PC-9 (cell line): ENCODE data around the gene CCDC158. TPM values are rescaled to one million over a fixed set of nuclear protein-coding genes. Genes with fewer than 3 reads are reported as not detected.

Experiments
- BruUV-seq: library from RNA; stranded (reverse); fragments of 400-500 nt; replicated peaks from 2 replicates; lab custom pipeline; 2021; lab: Mats Ljungman, UMichigan
- CTCF ChIA-PET: fragments of 300-600 bp; sonication (Branson Sonifier 250); formaldehyde crosslinking; loops from one replicate; lab custom pipeline; 2022; ENCODE audit warnings: antibody characterized with exemption; lab: Charles Lee
- POLR2A ChIA-PET: fragments of 300-600 bp; sonication (Branson Sonifier 250); formaldehyde crosslinking; loops from one replicate; lab custom pipeline; 2022; ENCODE audit warnings: antibody characterized with exemption; ENCODE audit not compliant: unreplicated experiment; lab: Charles Lee
- DNase-seq, 2 experiments: peaks; one replicate each; pipeline versions ENCODE4 v3.0.0 to v3.0.0-alpha.2; 2015 to 2022; ENCODE audit warnings: mixed read lengths in 1 of 2
- H2AFZ ChIP-seq: fragments of 200-600 bp; sonication (generic); 2 replicates; pipeline ENCODE4 v1.8.1; 2017; ENCODE audit warnings: antibody characterized with exemption
- H3F3A ChIP-seq: fragments of 200-600 bp; sonication (generic); 2 replicates; pipeline ENCODE4 v1.8.1; 2017; ENCODE audit warnings: antibody characterized with exemption, mild to moderate bottlenecking, low read depth; ENCODE audit not compliant: insufficient read depth
- H3K27ac ChIP-seq: fragments of 200-600 bp; sonication (generic); 2 replicates; pipeline ENCODE4 v1.6.1; 2016; ENCODE audit warnings: mixed run types
- H3K27me3 ChIP-seq: fragments of 200-600 bp; sonication (generic); 2 replicates; pipeline ENCODE4 v1.6.1; 2016; ENCODE audit warnings: low read depth, mixed run types; ENCODE audit not compliant: insufficient read depth
- H3K36me3 ChIP-seq: fragments of 200-600 bp; sonication (generic); 2 replicates; pipeline ENCODE4 v1.6.1; 2016; ENCODE audit warnings: low read depth, mixed run types
- H3K4me1 ChIP-seq: fragments of 200-600 bp; sonication (generic); replicated peaks from 2 replicates; pipeline ENCODE4 v1.6.1; 2016; ENCODE audit warnings: mixed run types; ENCODE audit not compliant: insufficient read depth
- H3K4me2 ChIP-seq: fragments of 200-600 bp; sonication (generic); 2 replicates; pipeline ENCODE4 v1.6.1; 2017; ENCODE audit warnings: mixed run types
- H3K4me3 ChIP-seq: fragments of 200-600 bp; sonication (generic); 2 replicates; pipeline ENCODE4 v1.6.1; 2016; ENCODE audit warnings: mixed run types
- H3K79me2 ChIP-seq: fragments of 200-600 bp; sonication (generic); 2 replicates; pipeline ENCODE4 v1.6.1; 2017; ENCODE audit warnings: low read depth, mixed run types
- H3K9me2 ChIP-seq: fragments of 200-600 bp; sonication (generic); 2 replicates; pipeline ENCODE4 v1.8.1; 2017; ENCODE audit warnings: mild to moderate bottlenecking; ENCODE audit not compliant: insufficient read depth
- H3K9me3 ChIP-seq: fragments of 200-600 bp; sonication (generic); 2 replicates; pipeline ENCODE4 v1.8.1; 2016; ENCODE audit warnings: low read depth; ENCODE audit not compliant: insufficient read depth
- H4K20me1 ChIP-seq: fragments of 200-600 bp; sonication (generic); 2 replicates; pipeline ENCODE4 v1.8.1; 2017; ENCODE audit not compliant: insufficient read depth
- CTCF ChIP-seq: fragments of 200-600 bp; sonication (generic); conservative IDR thresholded peaks from 2 replicates; pipeline ENCODE4 v1.6.1; 2017; ENCODE audit warnings: mixed run types, antibody characterized with exemption, mild to moderate bottlenecking, moderate library complexity
- EZH2 ChIP-seq: fragments of 200-600 bp; sonication (generic); IDR thresholded peaks from 2 replicates; pipeline ENCODE4 v1.8.0; 2017; ENCODE audit warnings: antibody characterized with exemption, low read depth
- intact Hi-C: fragments of 100-400 bp; cut with micrococcal nuclease; formaldehyde crosslinking; loops from one replicate; pipeline ENCODE4 v1.10.0; 2022; ENCODE audit not compliant: unreplicated experiment
- total RNA-seq: library from RNA; stranded (reverse); gene quantifications from 2 replicates; pipeline ENCODE4 v1.2.3, GENCODE V29; 2021

CCDC158 gene
- total RNA-seq, 1 experiment from 2014 or later = not detected

GRCh38 chr4:76385974-76386373 is 35.0 kb downstream of the CCDC158 start:
- TF ChIP-seq EZH2 (no peak), CTCF (no peak)
- BruUV-seq = no TSS peak
- Histone ChIP-seq H3F3A (no peaks in the 10 kb centered on the region), H3K36me3 (no peaks in the 10 kb centered on the region), H3K27ac (no peak overlapping the region), H4K20me1 (no peaks in the 10 kb centered on the region), H2AFZ (no peak overlapping the region), H3K9me3 (no peaks in the 10 kb centered on the region), H3K27me3 (no peaks in the 10 kb centered on the region), H3K4me1 (no peaks in the 10 kb centered on the region; the same call in 1 of the 2 replicates), H3K4me3 (no peak overlapping the region), H3K9me2 (no peaks in the 10 kb centered on the region), H3K4me2 (no peak overlapping the region), H3K79me2 (no peaks in the 10 kb centered on the region)
- DNase-seq = no peak
- ChIA-PET POLR2A (no interaction called here), CTCF (no interaction called here)
- intact Hi-C loops = no loop called here

DNA sequence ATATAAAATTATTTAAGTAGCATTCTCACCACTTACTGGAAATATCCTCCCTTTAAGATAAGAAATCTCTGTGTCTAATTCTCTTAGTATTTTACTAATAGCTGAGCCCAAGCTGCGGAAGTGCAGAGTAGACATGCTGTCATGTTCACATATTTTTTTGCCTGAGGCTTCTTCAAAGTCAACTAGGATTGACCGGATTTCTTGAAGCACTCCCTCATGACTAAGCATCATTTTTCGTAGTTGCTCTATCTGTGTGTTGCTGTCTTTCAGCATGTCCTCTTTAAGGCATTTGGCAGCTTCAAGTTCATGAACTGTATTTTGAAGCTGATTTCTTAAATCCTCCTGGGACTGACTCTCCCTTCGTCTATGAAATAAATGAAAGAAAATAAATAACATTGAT is 36.9 kb downstream of the CCDC158 start:
- Histone ChIP-seq H4K20me1 (no peaks in the 10 kb centered on the region), H3K79me2 (no peaks in the 10 kb centered on the region), H3K9me3 (no peaks in the 10 kb centered on the region), H3K27me3 (no peaks in the 10 kb centered on the region), H3F3A (no peaks in the 10 kb centered on the region), H3K4me2 (no peak overlapping the region), H3K9me2 (no peaks in the 10 kb centered on the region), H3K36me3 (no peaks in the 10 kb centered on the region), H3K4me1 (no peaks in the 10 kb centered on the region; the same call in 1 of the 2 replicates), H3K4me3 (no peak overlapping the region), H2AFZ (no peak overlapping the region), H3K27ac (no peak overlapping the region)
- intact Hi-C loops = no loop called here
- BruUV-seq = no TSS peak
- no peak for DNase-seq
- ChIA-PET POLR2A (no interaction called here), CTCF (no interaction called here)
- no peak for TF ChIP-seq CTCF
- TF ChIP-seq EZH2 = no peak

GRCh38 chr4:76383001-76383400 is 37.9 kb downstream of the CCDC158 start:
- BruUV-seq = no TSS peak
- Histone ChIP-seq H3K4me2 (no peak overlapping the region), H3K4me1 (no peaks in the 10 kb centered on the region; the same call in 1 of the 2 replicates), H3K4me3 (no peak overlapping the region), H3K36me3 (no peaks in the 10 kb centered on the region), H3F3A (no peaks in the 10 kb centered on the region), H3K27me3 (no peaks in the 10 kb centered on the region), H3K9me2 (no peaks in the 10 kb centered on the region), H3K27ac (no peak overlapping the region), H3K79me2 (no peaks in the 10 kb centered on the region), H3K9me3 (no peaks in the 10 kb centered on the region), H2AFZ (no peak overlapping the region), H4K20me1 (no peaks in the 10 kb centered on the region)
- DNase-seq = no peak
- POLR2A ChIA-PET = no interaction called here
- CTCF ChIA-PET = no interaction called here
- intact Hi-C loops = no loop called here
- TF ChIP-seq CTCF (no peak), EZH2 (no peak)
